ENCODE measurements around the gene NCEH1.
"Not testable (repeated sequence)": the region's sequence is repeated elsewhere in the genome, so short reads cannot be mapped to it uniquely, and the experiment has no call there.

DNA sequence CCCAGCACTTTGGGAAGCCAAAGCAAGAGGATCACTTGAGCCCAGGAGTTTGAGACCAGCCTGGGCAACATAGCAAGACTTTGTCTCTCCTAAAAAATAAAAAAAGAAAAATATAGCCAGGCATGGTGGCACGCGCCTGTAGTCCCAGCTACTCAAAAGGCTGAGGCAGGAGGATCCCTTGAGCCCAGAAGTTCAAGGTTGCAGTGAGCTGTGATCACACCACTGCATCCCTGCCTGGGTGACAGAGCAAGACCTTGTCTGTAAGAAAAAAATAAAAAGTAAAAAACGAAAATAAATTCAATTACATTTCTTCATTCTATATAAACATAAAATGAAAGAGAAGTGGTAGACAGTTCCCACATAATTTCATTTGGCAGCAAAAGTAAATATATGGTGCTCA, 8.1 kb downstream of the NCEH1 start:
- TF ChIP-seq, protein P1, sequence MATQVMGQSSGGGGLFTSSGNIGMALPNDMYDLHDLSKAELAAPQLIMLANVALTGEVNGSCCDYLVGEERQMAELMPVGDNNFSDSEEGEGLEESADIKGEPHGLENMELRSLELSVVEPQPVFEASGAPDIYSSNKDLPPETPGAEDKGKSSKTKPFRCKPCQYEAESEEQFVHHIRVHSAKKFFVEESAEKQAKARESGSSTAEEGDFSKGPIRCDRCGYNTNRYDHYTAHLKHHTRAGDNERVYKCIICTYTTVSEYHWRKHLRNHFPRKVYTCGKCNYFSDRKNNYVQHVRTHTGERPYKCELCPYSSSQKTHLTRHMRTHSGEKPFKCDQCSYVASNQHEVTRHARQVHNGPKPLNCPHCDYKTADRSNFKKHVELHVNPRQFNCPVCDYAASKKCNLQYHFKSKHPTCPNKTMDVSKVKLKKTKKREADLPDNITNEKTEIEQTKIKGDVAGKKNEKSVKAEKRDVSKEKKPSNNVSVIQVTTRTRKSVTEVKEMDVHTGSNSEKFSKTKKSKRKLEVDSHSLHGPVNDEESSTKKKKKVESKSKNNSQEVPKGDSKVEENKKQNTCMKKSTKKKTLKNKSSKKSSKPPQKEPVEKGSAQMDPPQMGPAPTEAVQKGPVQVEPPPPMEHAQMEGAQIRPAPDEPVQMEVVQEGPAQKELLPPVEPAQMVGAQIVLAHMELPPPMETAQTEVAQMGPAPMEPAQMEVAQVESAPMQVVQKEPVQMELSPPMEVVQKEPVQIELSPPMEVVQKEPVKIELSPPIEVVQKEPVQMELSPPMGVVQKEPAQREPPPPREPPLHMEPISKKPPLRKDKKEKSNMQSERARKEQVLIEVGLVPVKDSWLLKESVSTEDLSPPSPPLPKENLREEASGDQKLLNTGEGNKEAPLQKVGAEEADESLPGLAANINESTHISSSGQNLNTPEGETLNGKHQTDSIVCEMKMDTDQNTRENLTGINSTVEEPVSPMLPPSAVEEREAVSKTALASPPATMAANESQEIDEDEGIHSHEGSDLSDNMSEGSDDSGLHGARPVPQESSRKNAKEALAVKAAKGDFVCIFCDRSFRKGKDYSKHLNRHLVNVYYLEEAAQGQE (IDR thresholded peaks at IDR 0.05; ENCODE audit: low read depth) = not testable (repeated sequence)
- TF ChIP-seq JUND (IDR thresholded peaks at IDR 0.05); POLR2A (IDR thresholded peaks at IDR 0.05; ENCODE audit: borderline replicate concordance, extremely low read depth, insufficient read depth, insufficient read length); CEBPB (IDR thresholded peaks at IDR 0.05; ENCODE audit: low read depth); EGR1 (IDR thresholded peaks at IDR 0.05; ENCODE audit: low read depth); EZH2 (IDR thresholded peaks at IDR 0.05); SP1 (IDR thresholded peaks at IDR 0.05; ENCODE audit: low read depth); POLR2AphosphoS5 (IDR thresholded peaks at IDR 0.05; ENCODE audit: low read depth, low read length); EZH2phosphoT487 (IDR thresholded peaks at IDR 0.05; ENCODE audit: borderline replicate concordance); YY1 (IDR thresholded peaks at IDR 0.05; ENCODE audit: extremely low read depth, insufficient replicate concordance, low read depth, low read length); ZFX (IDR thresholded peaks at IDR 0.05): not testable (repeated sequence)
- TF ChIP-seq, protein P2, sequence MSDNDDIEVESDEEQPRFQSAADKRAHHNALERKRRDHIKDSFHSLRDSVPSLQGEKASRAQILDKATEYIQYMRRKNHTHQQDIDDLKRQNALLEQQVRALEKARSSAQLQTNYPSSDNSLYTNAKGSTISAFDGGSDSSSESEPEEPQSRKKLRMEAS (IDR thresholded peaks at IDR 0.05) = not testable (repeated sequence)
- TF ChIP-seq, protein P3, sequence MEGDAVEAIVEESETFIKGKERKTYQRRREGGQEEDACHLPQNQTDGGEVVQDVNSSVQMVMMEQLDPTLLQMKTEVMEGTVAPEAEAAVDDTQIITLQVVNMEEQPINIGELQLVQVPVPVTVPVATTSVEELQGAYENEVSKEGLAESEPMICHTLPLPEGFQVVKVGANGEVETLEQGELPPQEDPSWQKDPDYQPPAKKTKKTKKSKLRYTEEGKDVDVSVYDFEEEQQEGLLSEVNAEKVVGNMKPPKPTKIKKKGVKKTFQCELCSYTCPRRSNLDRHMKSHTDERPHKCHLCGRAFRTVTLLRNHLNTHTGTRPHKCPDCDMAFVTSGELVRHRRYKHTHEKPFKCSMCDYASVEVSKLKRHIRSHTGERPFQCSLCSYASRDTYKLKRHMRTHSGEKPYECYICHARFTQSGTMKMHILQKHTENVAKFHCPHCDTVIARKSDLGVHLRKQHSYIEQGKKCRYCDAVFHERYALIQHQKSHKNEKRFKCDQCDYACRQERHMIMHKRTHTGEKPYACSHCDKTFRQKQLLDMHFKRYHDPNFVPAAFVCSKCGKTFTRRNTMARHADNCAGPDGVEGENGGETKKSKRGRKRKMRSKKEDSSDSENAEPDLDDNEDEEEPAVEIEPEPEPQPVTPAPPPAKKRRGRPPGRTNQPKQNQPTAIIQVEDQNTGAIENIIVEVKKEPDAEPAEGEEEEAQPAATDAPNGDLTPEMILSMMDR (IDR thresholded peaks at IDR 0.05 in 2 of 3, conservative IDR thresholded peaks at IDR 0.05 in 1 of 3; ENCODE audit: borderline replicate concordance in 1 of 3, insufficient read depth in 1 of 3, low read depth in 2 of 3, low read length in 2 of 3) = not testable (repeated sequence)
- TF ChIP-seq, protein P4, sequence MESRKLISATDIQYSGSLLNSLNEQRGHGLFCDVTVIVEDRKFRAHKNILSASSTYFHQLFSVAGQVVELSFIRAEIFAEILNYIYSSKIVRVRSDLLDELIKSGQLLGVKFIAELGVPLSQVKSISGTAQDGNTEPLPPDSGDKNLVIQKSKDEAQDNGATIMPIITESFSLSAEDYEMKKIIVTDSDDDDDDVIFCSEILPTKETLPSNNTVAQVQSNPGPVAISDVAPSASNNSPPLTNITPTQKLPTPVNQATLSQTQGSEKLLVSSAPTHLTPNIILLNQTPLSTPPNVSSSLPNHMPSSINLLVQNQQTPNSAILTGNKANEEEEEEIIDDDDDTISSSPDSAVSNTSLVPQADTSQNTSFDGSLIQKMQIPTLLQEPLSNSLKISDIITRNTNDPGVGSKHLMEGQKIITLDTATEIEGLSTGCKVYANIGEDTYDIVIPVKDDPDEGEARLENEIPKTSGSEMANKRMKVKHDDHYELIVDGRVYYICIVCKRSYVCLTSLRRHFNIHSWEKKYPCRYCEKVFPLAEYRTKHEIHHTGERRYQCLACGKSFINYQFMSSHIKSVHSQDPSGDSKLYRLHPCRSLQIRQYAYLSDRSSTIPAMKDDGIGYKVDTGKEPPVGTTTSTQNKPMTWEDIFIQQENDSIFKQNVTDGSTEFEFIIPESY (IDR thresholded peaks at IDR 0.05; ENCODE audit: extremely low read depth, insufficient replicate concordance, low read length) = not testable (repeated sequence)

All from HCT116 (cell line).